ENCODE results near the gene SYNPO. TPM values are rescaled to one million over a fixed set of nuclear protein-coding genes. Genes with fewer than 3 reads are reported as not detected.

Gene SYNPO
- total RNA-seq, 4 donors from 2014 or later, result 15.5 to 89.4 (median 41.8) TPM

DNA sequence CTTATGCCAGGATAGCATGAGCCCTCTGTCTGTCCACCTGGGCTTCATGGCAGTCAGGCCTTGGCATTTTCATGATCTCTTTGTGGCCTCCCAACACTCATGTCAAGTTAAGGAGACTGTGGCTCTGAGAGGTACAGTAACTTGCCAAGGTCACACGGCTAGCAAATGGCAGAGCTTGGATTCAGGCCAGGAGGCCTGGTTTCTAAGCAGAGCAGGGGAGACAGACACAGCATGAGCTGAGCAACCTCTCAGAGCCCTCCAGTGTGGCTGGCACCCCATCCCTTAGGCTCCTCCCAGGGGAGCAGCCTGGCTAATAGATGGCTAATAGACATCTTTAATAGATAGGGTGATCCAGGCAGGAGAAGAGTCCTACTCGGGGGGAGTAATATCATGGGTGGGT lies 4.1 kb downstream of the SYNPO start:
- WGBS, 2 donors (ENCODE audit: low coverage in 1 of 2), result 69 to 100% methylated on average over 1 to 2 of the region's 2 CpGs
- Histone ChIP-seq H3K4me3 (no peak overlapping the region), H3K36me3 (no peaks in the 10 kb centered on the region), H3K9me3 (no peaks in the 10 kb centered on the region), H3K27ac (peak overlapping the region; percentile 20 to 89 (median 84)), H3K4me1 (peaks cover 27 to 53% (median 30%) of the 10 kb centered on the region in 4 donors), H3K27me3 (no peaks in the 10 kb centered on the region)
- TF ChIP-seq POLR2A (IDR thresholded peaks at IDR 0.05), result no peak
- no peak for TF ChIP-seq POLR2AphosphoS5 (IDR thresholded peaks at IDR 0.05)
- no peak for TF ChIP-seq EP300 (IDR thresholded peaks at IDR 0.05; ENCODE audit: low read depth)
- TF ChIP-seq, protein P1, sequence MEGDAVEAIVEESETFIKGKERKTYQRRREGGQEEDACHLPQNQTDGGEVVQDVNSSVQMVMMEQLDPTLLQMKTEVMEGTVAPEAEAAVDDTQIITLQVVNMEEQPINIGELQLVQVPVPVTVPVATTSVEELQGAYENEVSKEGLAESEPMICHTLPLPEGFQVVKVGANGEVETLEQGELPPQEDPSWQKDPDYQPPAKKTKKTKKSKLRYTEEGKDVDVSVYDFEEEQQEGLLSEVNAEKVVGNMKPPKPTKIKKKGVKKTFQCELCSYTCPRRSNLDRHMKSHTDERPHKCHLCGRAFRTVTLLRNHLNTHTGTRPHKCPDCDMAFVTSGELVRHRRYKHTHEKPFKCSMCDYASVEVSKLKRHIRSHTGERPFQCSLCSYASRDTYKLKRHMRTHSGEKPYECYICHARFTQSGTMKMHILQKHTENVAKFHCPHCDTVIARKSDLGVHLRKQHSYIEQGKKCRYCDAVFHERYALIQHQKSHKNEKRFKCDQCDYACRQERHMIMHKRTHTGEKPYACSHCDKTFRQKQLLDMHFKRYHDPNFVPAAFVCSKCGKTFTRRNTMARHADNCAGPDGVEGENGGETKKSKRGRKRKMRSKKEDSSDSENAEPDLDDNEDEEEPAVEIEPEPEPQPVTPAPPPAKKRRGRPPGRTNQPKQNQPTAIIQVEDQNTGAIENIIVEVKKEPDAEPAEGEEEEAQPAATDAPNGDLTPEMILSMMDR (IDR thresholded peaks at IDR 0.05), result no peak
- no peak for DNase-seq
- in situ Hi-C loops (cut with MboI; ENCODE audit: low pct_ligation_motif_present in 1 of 4, low pct_unique_long_range_greater_than_20kb in 1 of 4, low sequenced_read_pairs in 3 of 4) (no loop called here), intact Hi-C loops (cut with DNase I; ENCODE audit: low total_unique reads) (no loop called here)

DNA sequence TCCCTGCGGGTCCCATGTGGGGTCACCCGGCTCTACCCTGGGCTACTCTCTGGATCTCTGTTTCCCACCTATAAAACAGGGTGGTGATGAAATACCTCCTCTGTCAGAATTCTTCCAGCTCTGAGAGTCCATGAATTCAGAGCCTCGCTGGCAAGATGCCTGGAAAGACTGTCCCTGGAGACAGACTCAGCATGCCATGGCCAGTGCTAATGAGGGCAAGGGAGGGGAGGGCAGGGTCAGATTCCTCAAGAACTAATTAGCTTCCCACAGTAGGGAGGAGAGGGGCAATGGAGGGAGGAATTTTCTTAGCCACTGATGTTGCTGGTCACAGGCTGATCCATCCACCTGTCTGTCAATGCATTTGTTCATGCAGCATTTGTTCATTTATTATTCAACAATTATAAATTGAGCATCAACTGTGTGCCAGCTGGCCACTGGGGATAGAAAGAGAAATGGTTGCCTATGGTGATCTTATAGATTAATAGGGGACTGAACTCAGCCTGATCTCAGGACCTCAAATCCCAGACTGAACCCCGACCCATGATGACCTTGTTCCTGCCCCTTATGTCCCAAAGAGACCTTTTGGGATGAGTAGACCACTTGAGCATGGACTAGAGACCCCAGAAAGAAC lies 4.7 kb downstream of the SYNPO start:
- in situ Hi-C loops (cut with MboI; ENCODE audit: low pct_ligation_motif_present in 1 of 4, low pct_unique_long_range_greater_than_20kb in 1 of 4, low sequenced_read_pairs in 3 of 4) (no loop called here), intact Hi-C loops (cut with DNase I; ENCODE audit: low total_unique reads) (no loop called here)
- Histone ChIP-seq H3K27me3 (no peaks in the 10 kb centered on the region), H3K4me3 (no peak overlapping the region), H3K4me1 (peaks cover 24 to 48% (median 28%) of the 10 kb centered on the region in 4 donors), H3K27ac (peak overlapping the region in 3 of 4 donors; percentile 83 to 89 (median 84)), H3K9me3 (no peaks in the 10 kb centered on the region), H3K36me3 (no peaks in the 10 kb centered on the region)
- TF ChIP-seq, protein P1 (IDR thresholded peaks at IDR 0.05), result no peak
- peak in 2 of 3 donors; percentile 6 to 27 for TF ChIP-seq POLR2AphosphoS5 (IDR thresholded peaks at IDR 0.05)
- no peak for TF ChIP-seq POLR2A (IDR thresholded peaks at IDR 0.05)
- no peak for TF ChIP-seq EP300 (IDR thresholded peaks at IDR 0.05; ENCODE audit: low read depth)
- WGBS, 2 donors (ENCODE audit: low coverage in 1 of 2), result 69% methylated on average over 4 of the region's 4 CpGs; no CpG with 5 or more reads in 1 of the 2 donors
- no peak for DNase-seq

DNA sequence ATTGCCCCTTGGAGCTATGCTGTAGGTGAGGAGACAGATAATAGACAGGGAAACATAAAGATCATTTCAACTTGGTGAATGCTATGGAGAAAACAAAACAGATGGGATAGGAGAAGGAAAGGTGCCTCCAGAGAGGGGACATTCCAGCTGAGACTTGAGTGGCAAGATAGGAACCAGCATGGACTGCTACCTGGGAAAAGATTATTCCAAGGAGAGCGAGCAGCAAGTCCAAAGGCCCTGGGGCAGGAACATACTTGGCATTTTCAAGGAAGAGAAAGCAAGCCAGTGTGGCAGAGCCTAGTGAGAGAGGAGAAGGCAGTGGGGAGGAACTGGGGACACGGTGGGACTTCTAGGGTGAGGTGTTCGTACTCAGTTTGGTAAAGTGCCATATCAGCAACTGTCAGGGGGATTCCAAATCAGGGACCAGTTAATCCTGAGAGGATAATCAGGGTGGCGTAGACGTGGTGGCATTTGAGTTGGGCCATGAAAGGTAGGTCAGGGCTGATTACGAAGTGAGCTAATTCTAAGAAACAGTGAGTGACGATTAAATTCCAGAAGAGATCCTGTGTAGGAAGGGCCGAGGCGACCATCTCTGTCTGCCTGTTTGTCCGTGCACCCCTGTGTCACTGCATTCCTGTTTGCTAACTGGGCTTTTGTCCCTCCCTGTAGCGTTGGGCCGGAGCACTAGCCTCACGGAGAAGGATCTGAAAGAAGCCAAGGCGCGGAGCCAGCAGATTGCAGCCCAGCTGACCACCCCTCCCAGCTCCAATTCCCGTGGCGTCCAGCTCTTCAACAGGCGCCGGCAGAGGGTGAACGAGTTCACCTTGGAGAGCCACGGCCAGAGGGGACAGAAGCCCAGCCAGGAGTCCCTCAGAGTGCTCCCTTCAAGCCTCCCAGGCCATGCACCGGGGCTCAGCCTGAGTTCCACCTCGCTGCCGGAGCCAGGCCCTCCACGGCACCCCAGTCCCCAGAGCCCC lies 7.1 kb downstream of the SYNPO start:
- no peak for DNase-seq
- in situ Hi-C loops (cut with MboI; ENCODE audit: low pct_ligation_motif_present in 1 of 4, low pct_unique_long_range_greater_than_20kb in 1 of 4, low sequenced_read_pairs in 3 of 4) (no loop called here), intact Hi-C loops (cut with DNase I; ENCODE audit: low total_unique reads) (no loop called here)
- no peaks in the 10 kb centered on the region for H3K36me3 ChIP-seq
- WGBS, 2 donors (ENCODE audit: low coverage in 1 of 2), result 72 to 79% methylated on average over 10 to 25 of the region's 25 CpGs
- peaks cover 8 to 29% (median 17%) of the 10 kb centered on the region in 4 donors for H3K4me1 ChIP-seq
- H3K9me3 ChIP-seq, result no peaks in the 10 kb centered on the region
- TF ChIP-seq POLR2AphosphoS5 (IDR thresholded peaks at IDR 0.05), result no peak
- no peak for TF ChIP-seq EP300 (IDR thresholded peaks at IDR 0.05; ENCODE audit: low read depth)
- TF ChIP-seq, protein P1 (IDR thresholded peaks at IDR 0.05), result no peak
- TF ChIP-seq POLR2A (IDR thresholded peaks at IDR 0.05), result no peak
- H3K4me3 ChIP-seq, result no peak overlapping the region
- H3K27me3 ChIP-seq, result no peaks in the 10 kb centered on the region
- peak overlapping the region in 2 of 4 donors; percentile 4 to 46 for H3K27ac ChIP-seq

All from transverse colon (tissue), 4 donors.